ENCODE data around the gene INHA. TPM values are rescaled to one million over a fixed set of nuclear protein-coding genes. Genes with fewer than 3 reads are reported as not detected.

The INHA gene
- total RNA-seq, 1 experiment from 2014 or later: not detected

GRCh38 chr2:219571311-219572236 lies 536 bp upstream of the INHA start, which contains the start of gene OBSL1:
Gene OBSL1, minus strand, starts transcription at chr2:219571539. Its CDS starts 307 bp downstream, at chr2:219571232.
- Histone ChIP-seq H3K79me2 (ENCODE audit: low read length) (no peaks in the 10 kb centered on the region), H3K4me3 (ENCODE audit: low read length) (no peak within 1 kb of the TSS), H3K9me3 (ENCODE audit: low read length) (no peaks in the 10 kb centered on the region), H3K36me3 (ENCODE audit: insufficient read depth, low read length) (no peaks in the 10 kb centered on the region), H3K9ac (ENCODE audit: low read length) (no peak within 1 kb of the TSS), H3K27me3 (ENCODE audit: low read length) (no peaks in the 10 kb centered on the region), H3K27ac (ENCODE audit: low read length) (no peak within 1 kb of the TSS), H3K9me2 (replicated peaks; ENCODE audit: insufficient read depth, low read length) (no peaks in the 10 kb centered on the region), H2AFZ (ENCODE audit: low read length) (no peak within 1 kb of the TSS), H4K20me1 (ENCODE audit: insufficient read depth, low read depth, low read length) (no peaks in the 10 kb centered on the region), H3K4me2 (ENCODE audit: low read depth, low read length, poor library complexity, severe bottlenecking) (no peak within 1 kb of the TSS), H3K4me1 (ENCODE audit: low read length) (no peaks in the 10 kb centered on the region; the same call in 1 of the 2 replicates)
- no peak for DNase-seq

GRCh38 chr2:219573166-219573565 lies 1.1 kb downstream of the INHA start:
- no peak for DNase-seq
- no peak overlapping the region for H3K4me3 ChIP-seq (ENCODE audit: low read length)
- no peaks in the 10 kb centered on the region for H4K20me1 ChIP-seq (ENCODE audit: insufficient read depth, low read depth, low read length)
- H3K4me1 ChIP-seq (ENCODE audit: low read length): peaks cover 4% of the 10 kb centered on the region; the same call in 1 of the 2 replicates
- no peak overlapping the region for H3K4me2 ChIP-seq (ENCODE audit: low read depth, low read length, poor library complexity, severe bottlenecking)
- no peaks in the 10 kb centered on the region for H3K36me3 ChIP-seq (ENCODE audit: insufficient read depth, low read length)
- H3K79me2 ChIP-seq (ENCODE audit: low read length): no peaks in the 10 kb centered on the region
- H3K27ac ChIP-seq (ENCODE audit: low read length): no peak overlapping the region
- H3K9me3 ChIP-seq (ENCODE audit: low read length): no peaks in the 10 kb centered on the region
- H3K27me3 ChIP-seq (ENCODE audit: low read length): no peaks in the 10 kb centered on the region
- no peak overlapping the region for H2AFZ ChIP-seq (ENCODE audit: low read length)
- H3K9ac ChIP-seq (ENCODE audit: low read length): no peak overlapping the region
- H3K9me2 ChIP-seq (replicated peaks; ENCODE audit: insufficient read depth, low read length): no peaks in the 10 kb centered on the region

- Histone ChIP-seq H2AFZ (ENCODE audit: low read length) (no peak overlapping the region), H3K4me1 (ENCODE audit: low read length) (peaks cover 4% of the 10 kb centered on the region; the same call in 1 of the 2 replicates), H3K79me2 (ENCODE audit: low read length) (no peaks in the 10 kb centered on the region), H3K4me3 (ENCODE audit: low read length) (no peak overlapping the region), H3K9me3 (ENCODE audit: low read length) (no peaks in the 10 kb centered on the region), H3K4me2 (ENCODE audit: low read depth, low read length, poor library complexity, severe bottlenecking) (no peak overlapping the region), H3K9ac (ENCODE audit: low read length) (no peak overlapping the region), H4K20me1 (ENCODE audit: insufficient read depth, low read depth, low read length) (no peaks in the 10 kb centered on the region), H3K27ac (ENCODE audit: low read length) (no peak overlapping the region), H3K36me3 (ENCODE audit: insufficient read depth, low read length) (no peaks in the 10 kb centered on the region), H3K9me2 (replicated peaks; ENCODE audit: insufficient read depth, low read length) (no peaks in the 10 kb centered on the region), H3K27me3 (ENCODE audit: low read length) (no peaks in the 10 kb centered on the region)
- DNase-seq: no peak
These were observed 2.6 kb downstream of the INHA start for GRCh38 chr2:219574484-219575311.

- Histone ChIP-seq H3K4me3 (ENCODE audit: low read length) (no peak overlapping the region), H3K36me3 (ENCODE audit: insufficient read depth, low read length) (no peaks in the 10 kb centered on the region), H3K9me2 (replicated peaks; ENCODE audit: insufficient read depth, low read length) (no peaks in the 10 kb centered on the region), H3K9ac (ENCODE audit: low read length) (no peak overlapping the region), H4K20me1 (ENCODE audit: insufficient read depth, low read depth, low read length) (no peaks in the 10 kb centered on the region), H3K27ac (ENCODE audit: low read length) (no peak overlapping the region), H2AFZ (ENCODE audit: low read length) (no peak overlapping the region), H3K79me2 (ENCODE audit: low read length) (no peaks in the 10 kb centered on the region), H3K4me1 (ENCODE audit: low read length) (peaks cover 4% of the 10 kb centered on the region; the same call in 1 of the 2 replicates), H3K4me2 (ENCODE audit: low read depth, low read length, poor library complexity, severe bottlenecking) (no peak overlapping the region), H3K9me3 (ENCODE audit: low read length) (no peaks in the 10 kb centered on the region), H3K27me3 (ENCODE audit: low read length) (no peaks in the 10 kb centered on the region)
- no peak for DNase-seq
These were observed 3.7 kb downstream of the INHA start for GRCh38 chr2:219575566-219576504.

DNA sequence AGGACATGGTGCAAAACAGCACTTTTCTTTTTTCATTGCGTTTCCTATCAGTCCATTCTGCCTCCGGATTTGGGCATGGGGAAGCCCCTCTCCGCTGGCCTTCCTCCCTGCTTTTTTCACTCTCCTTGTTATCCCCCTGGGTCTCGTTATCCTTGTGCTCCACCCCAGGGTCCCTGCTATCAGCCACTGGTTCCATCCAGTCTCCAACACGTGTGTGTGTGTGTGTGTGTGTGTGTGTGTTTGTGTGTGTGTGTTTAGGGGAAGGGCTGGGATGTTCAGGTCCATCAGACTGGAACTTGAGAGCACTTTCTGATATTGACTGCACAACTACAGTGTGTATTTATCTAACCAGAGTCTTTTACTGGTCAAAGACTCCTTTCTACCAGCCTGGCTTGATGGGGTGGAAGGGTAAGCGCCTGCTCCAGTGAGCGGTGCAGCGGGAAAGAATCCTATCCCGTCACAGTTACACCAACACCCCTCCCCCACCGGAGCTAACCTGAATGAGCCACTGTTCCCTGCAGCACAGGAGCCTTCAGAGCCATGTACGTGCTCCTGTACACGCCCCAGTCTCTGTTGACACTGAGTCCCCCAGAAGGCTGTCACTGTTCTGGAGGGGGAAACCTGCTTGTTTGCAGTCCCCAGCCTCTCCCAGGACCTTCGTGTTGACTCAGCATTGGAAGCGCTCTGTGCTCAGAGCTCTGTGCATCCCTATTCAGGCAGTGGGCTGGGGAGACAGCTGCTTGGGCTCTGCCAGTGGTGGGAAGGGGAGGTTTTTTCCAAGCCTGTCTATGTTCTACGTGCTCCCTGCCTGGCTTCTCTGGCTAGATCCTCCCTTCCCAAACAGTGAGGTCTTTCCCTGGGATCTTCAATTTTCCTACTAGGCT lies 4.6 kb downstream of the INHA start:
- Histone ChIP-seq H2AFZ (ENCODE audit: low read length) (no peak overlapping the region; the same call in 1 of the 2 replicates), H3K9me2 (replicated peaks; ENCODE audit: insufficient read depth, low read length) (no peaks in the 10 kb centered on the region), H3K27ac (ENCODE audit: low read length) (no peak overlapping the region), H3K4me1 (ENCODE audit: low read length) (peaks cover 4% of the 10 kb centered on the region; the same call in 1 of the 2 replicates), H4K20me1 (ENCODE audit: insufficient read depth, low read depth, low read length) (no peaks in the 10 kb centered on the region), H3K9ac (ENCODE audit: low read length) (no peak overlapping the region), H3K27me3 (ENCODE audit: low read length) (no peaks in the 10 kb centered on the region), H3K36me3 (ENCODE audit: insufficient read depth, low read length) (no peaks in the 10 kb centered on the region), H3K4me2 (ENCODE audit: low read depth, low read length, poor library complexity, severe bottlenecking) (no peak overlapping the region), H3K9me3 (ENCODE audit: low read length) (no peaks in the 10 kb centered on the region), H3K4me3 (ENCODE audit: low read length) (no peak overlapping the region), H3K79me2 (ENCODE audit: low read length) (no peaks in the 10 kb centered on the region)
- DNase-seq: no peak

GRCh38 chr2:219578811-219579613 lies 6.9 kb downstream of the INHA start:
- H3K9ac ChIP-seq (ENCODE audit: low read length): no peak overlapping the region
- H2AFZ ChIP-seq (ENCODE audit: low read length): no peak overlapping the region
- H3K27me3 ChIP-seq (ENCODE audit: low read length): no peaks in the 10 kb centered on the region
- no peaks in the 10 kb centered on the region for H3K9me3 ChIP-seq (ENCODE audit: low read length)
- H3K4me1 ChIP-seq (ENCODE audit: low read length): peaks cover 4% of the 10 kb centered on the region; the same call in 1 of the 2 replicates
- no peak overlapping the region for H3K4me2 ChIP-seq (ENCODE audit: low read depth, low read length, poor library complexity, severe bottlenecking)
- H3K9me2 ChIP-seq (replicated peaks; ENCODE audit: insufficient read depth, low read length): no peaks in the 10 kb centered on the region
- no peaks in the 10 kb centered on the region for H3K79me2 ChIP-seq (ENCODE audit: low read length)
- H3K4me3 ChIP-seq (ENCODE audit: low read length): no peak overlapping the region
- H3K27ac ChIP-seq (ENCODE audit: low read length): no peak overlapping the region
- no peak for DNase-seq
- H3K36me3 ChIP-seq (ENCODE audit: insufficient read depth, low read length): no peaks in the 10 kb centered on the region
- H4K20me1 ChIP-seq (ENCODE audit: insufficient read depth, low read depth, low read length): no peaks in the 10 kb centered on the region

Measured in Karpas-422 (cell line).